ENCODE results near the gene AMZ1. TPM values are rescaled to one million over a fixed set of nuclear protein-coding genes. Genes with fewer than 3 reads are reported as not detected.

AMZ1 gene
- total RNA-seq, 1 experiment from 2014 or later = 0.74 TPM

GRCh38 chr7:2734084-2734686 is 46.2 kb downstream of the AMZ1 start:
- no CpG with 5 or more reads among the region's 24 CpGs for WGBS (ENCODE audit: extremely low coverage, insufficient read length, low lambda C conversion rate)
- no peak overlapping the region for H3K27ac ChIP-seq (ENCODE audit: insufficient read length, low read depth, low read length)

More at GRCh38 chr7:2734084-2734686, 46.2 kb downstream of the AMZ1 start:
- H2BK20ac ChIP-seq (ENCODE audit: low read depth, low read length, poor library complexity, severe bottlenecking) = no peak overlapping the region
- H2BK12ac ChIP-seq (ENCODE audit: insufficient read length, low read depth, low read length) = no peak overlapping the region
- H2BK120ac ChIP-seq (ENCODE audit: low read depth, low read length, poor library complexity, severe bottlenecking) = no peak overlapping the region
- H2BK15ac ChIP-seq (ENCODE audit: low read depth, low read length) = no peak overlapping the region
- no peak overlapping the region for H2BK5ac ChIP-seq (ENCODE audit: insufficient read length, low read length)
- no peak overlapping the region for H4K5ac ChIP-seq (ENCODE audit: insufficient read length, low read depth, low read length)
- no peak overlapping the region for H4K8ac ChIP-seq (replicated peaks; ENCODE audit: insufficient read length, low read depth, low read length)
- no peaks in the 10 kb centered on the region for H3K27me3 ChIP-seq (ENCODE audit: insufficient read depth, low read length)
- H3K9me3 ChIP-seq (ENCODE audit: control insufficient read depth, low read depth, low read length) = no peaks in the 10 kb centered on the region
- H3K4ac ChIP-seq (ENCODE audit: low read depth, low read length) = no peak overlapping the region
- Mint-ChIP-seq H3K9me3 (no peaks in the 10 kb centered on the region), H3K27me3 (ENCODE audit: low read depth) (no peaks in the 10 kb centered on the region), H3K27ac (peak overlapping the region in 2 of 3 experiments; percentile 42 to 95; a peak in 3 of 7 replicates), H3K36me3 (ENCODE audit: insufficient read depth in 1 of 3, low read depth in 3 of 3) (peaks cover 25 to 36% (median 35%) of the 10 kb centered on the region in 3 experiments; a peak in 6 of 7 replicates), H3K4me1 (peaks cover 22 to 23% of the 10 kb centered on the region in 2 experiments), H3K4me3 (no peak overlapping the region)
- no peaks in the 10 kb centered on the region; the same call in 1 of the 2 replicates for H3K4me1 ChIP-seq (ENCODE audit: insufficient read depth, low read length)
- no peak overlapping the region for H3T11ph ChIP-seq (ENCODE audit: low read length)
- peaks cover 8% of the 10 kb centered on the region for H3K79me1 ChIP-seq (ENCODE audit: insufficient read depth, low read depth, low read length, poor library complexity, severe bottlenecking)
- H3K23me2 ChIP-seq (ENCODE audit: insufficient read length, low read depth, low read length, poor library complexity, severe bottlenecking) = no peaks in the 10 kb centered on the region
- no peak overlapping the region for H3K56ac ChIP-seq (ENCODE audit: insufficient read length, low read depth, low read length)
- H3K18ac ChIP-seq (ENCODE audit: insufficient read length, low read depth, low read length) = no peak overlapping the region
- no peak overlapping the region for H3K14ac ChIP-seq (ENCODE audit: insufficient read depth, low read length)
- no peak overlapping the region for H2AFZ ChIP-seq (ENCODE audit: low read length)
- H3K79me2 ChIP-seq (ENCODE audit: insufficient read depth, low read length) = peaks cover 2% of the 10 kb centered on the region; the same call in 1 of the 2 replicates
- TF ChIP-seq, protein P1, sequence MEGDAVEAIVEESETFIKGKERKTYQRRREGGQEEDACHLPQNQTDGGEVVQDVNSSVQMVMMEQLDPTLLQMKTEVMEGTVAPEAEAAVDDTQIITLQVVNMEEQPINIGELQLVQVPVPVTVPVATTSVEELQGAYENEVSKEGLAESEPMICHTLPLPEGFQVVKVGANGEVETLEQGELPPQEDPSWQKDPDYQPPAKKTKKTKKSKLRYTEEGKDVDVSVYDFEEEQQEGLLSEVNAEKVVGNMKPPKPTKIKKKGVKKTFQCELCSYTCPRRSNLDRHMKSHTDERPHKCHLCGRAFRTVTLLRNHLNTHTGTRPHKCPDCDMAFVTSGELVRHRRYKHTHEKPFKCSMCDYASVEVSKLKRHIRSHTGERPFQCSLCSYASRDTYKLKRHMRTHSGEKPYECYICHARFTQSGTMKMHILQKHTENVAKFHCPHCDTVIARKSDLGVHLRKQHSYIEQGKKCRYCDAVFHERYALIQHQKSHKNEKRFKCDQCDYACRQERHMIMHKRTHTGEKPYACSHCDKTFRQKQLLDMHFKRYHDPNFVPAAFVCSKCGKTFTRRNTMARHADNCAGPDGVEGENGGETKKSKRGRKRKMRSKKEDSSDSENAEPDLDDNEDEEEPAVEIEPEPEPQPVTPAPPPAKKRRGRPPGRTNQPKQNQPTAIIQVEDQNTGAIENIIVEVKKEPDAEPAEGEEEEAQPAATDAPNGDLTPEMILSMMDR (conservative IDR thresholded peaks at IDR 0.05) = no peak
- no peak overlapping the region for H3K23ac ChIP-seq (ENCODE audit: insufficient read length, low read depth, low read length)
- no peaks in the 10 kb centered on the region for H4K20me1 ChIP-seq (ENCODE audit: control insufficient read depth, insufficient read depth, insufficient read length)
- no peak overlapping the region for H3K4me2 ChIP-seq (ENCODE audit: insufficient read depth, insufficient read length, low read length)
- no peak overlapping the region for H2AK5ac ChIP-seq (ENCODE audit: insufficient read length, low read length)
- H3K9ac ChIP-seq (ENCODE audit: extremely low read depth, insufficient read length, low read length) = no peak overlapping the region
- no peak overlapping the region for H4K91ac ChIP-seq (ENCODE audit: insufficient read length, low read depth, low read length)
- peak; percentile 14 for DNase-seq

Measured in H9 (cell line).